K562 (cell line): ENCODE data around the gene MYADM. TPM values are rescaled to one million over a fixed set of nuclear protein-coding genes. Genes with fewer than 3 reads are reported as not detected.

Source experiments
- ATAC-seq: fragments of 200-7000 bp; cut with Tn5 transposase; 3 replicates; pipeline ENCODE4 v1.9.1; 2020; ENCODE audit warnings: moderate library complexity
- BruUV-seq: library from RNA; stranded (reverse); fragments of 400-500 nt; replicated peaks from 2 replicates; lab custom pipeline; 2021; lab: Mats Ljungman, UMichigan
- CTCF ChIA-PET: fragments of 300-600 bp; formaldehyde crosslinking; extraction: SDS; loops from one replicate; lab custom pipeline; 2021; ENCODE audit warnings: low intra/inter-chr PET ratio; lab: Yijun Ruan, JAX
- POLR2A ChIA-PET: fragments of 300-600, 350-650 bp; sonication (Branson Sonifier 250); formaldehyde crosslinking; extraction: SDS; loops from one replicate; lab custom pipeline; 2021; ENCODE audit warnings: antibody characterized with exemption, inconsistent platforms; lab: Yijun Ruan, JAX
- DNase-seq, 4 experiments: peaks; one replicate each; pipeline versions ENCODE4 v3.0.0 to v3.0.0-alpha.2; 2011 to 2018; ENCODE audit warnings: low spot score in 3 of 4, mixed read lengths in 3 of 4; ENCODE audit errors: extremely low read depth in 1 of 4
- FAIRE-seq: peaks from 2 replicates; lab custom pipeline; 2011; peaks lifted over from hg19 to GRCh38; lab: Jason Lieb, UNC
- H2AFZ ChIP-seq: 2 replicates; pipeline ENCODE4 v1.6.0; 2011; ENCODE audit warnings: low read depth, low read length, control low read depth, inconsistent platforms
- H3K27ac ChIP-seq: fragments of 200-600 bp; 3 replicates; pipeline ENCODE4 v1.8.0; 2011; ENCODE audit warnings: low read depth, mild to moderate bottlenecking, control low read depth, inconsistent platforms, low read length, moderate library complexity, mixed read lengths; ENCODE audit errors: extremely low read depth
- H3K27me3 ChIP-seq, 2 experiments: fragments of 300-600 bp in 1 of 2; 2 replicates in 1 of 2; 3 replicates in 1 of 2; pipeline versions ENCODE4 v1.6.0 to v1.8.0; 2011; ENCODE audit warnings: inconsistent platforms in 2 of 2, low read length in 2 of 2, mild to moderate bottlenecking in 1 of 2, mixed read lengths in 1 of 2, moderate library complexity in 1 of 2; ENCODE audit not compliant: control insufficient read depth in 2 of 2, insufficient read depth in 2 of 2
- H3K36me3 ChIP-seq: fragments of 300-600 bp; 3 replicates; pipeline ENCODE4 v1.8.0; 2011; ENCODE audit warnings: mild to moderate bottlenecking, low read length, inconsistent platforms; ENCODE audit not compliant: control insufficient read depth, insufficient read depth
- H3K4me1 ChIP-seq, 2 experiments: fragments of 200-600 bp in 1 of 2; replicated peaks in 1 of 2; 2 replicates in 1 of 2; 3 replicates in 1 of 2; pipeline versions ENCODE4 v1.5.1 to v1.8.0; 2011; ENCODE audit warnings: inconsistent platforms in 2 of 2, low read length in 2 of 2, mild to moderate bottlenecking in 1 of 2, mixed read lengths in 1 of 2, moderate library complexity in 1 of 2; ENCODE audit not compliant: control insufficient read depth in 2 of 2, insufficient read depth in 2 of 2
- H3K4me2 ChIP-seq: 2 replicates; pipeline ENCODE4 v1.6.1; 2011; ENCODE audit warnings: low read length, control low read depth, inconsistent platforms, mixed read lengths; ENCODE audit not compliant: insufficient read depth
- H3K4me3 ChIP-seq: fragments of 200-600 bp; sonication (generic), shearing (Covaris generic); 2 replicates; pipeline ENCODE4 v1.5.1; 2016; ENCODE audit warnings: control low read depth, inconsistent platforms
- H3K79me2 ChIP-seq: fragments of 200-600 bp; 3 replicates; pipeline ENCODE4 v1.8.0; 2011; ENCODE audit warnings: low read length, inconsistent platforms; ENCODE audit not compliant: control insufficient read depth, insufficient read depth
- H3K9ac ChIP-seq, 2 experiments: 2 replicates each; pipeline versions ENCODE4 v1.6.0 to v1.6.1; 2011; ENCODE audit warnings: low read depth in 2 of 2, low read length in 2 of 2, control low read depth in 1 of 2, inconsistent platforms in 1 of 2, mild to moderate bottlenecking in 1 of 2, mixed read lengths in 1 of 2; ENCODE audit not compliant: insufficient read depth in 1 of 2
- H3K9me1 ChIP-seq: one replicate; pipeline ENCODE4 v1.6.0; 2011; ENCODE audit warnings: inconsistent platforms, mild to moderate bottlenecking, low read length, moderate library complexity; ENCODE audit not compliant: control insufficient read depth, insufficient read depth
- H3K9me3 ChIP-seq: replicated peaks from 2 replicates; pipeline ENCODE4 v1.5.1; 2011; ENCODE audit warnings: low read depth, low read length, inconsistent platforms; ENCODE audit not compliant: control insufficient read depth, insufficient read depth
- H4K20me1 ChIP-seq: replicated peaks from 2 replicates; pipeline ENCODE4 v1.6.1; 2011; ENCODE audit warnings: low read length, inconsistent platforms, mixed read lengths; ENCODE audit not compliant: control insufficient read depth, insufficient read depth
- CBX2 ChIP-seq: fragments of 200-600 bp; sonication (generic); IDR thresholded peaks from one replicate; pipeline ENCODE4 v1.6.1; 2012; ENCODE audit warnings: mild to moderate bottlenecking, low read length, inconsistent platforms; ENCODE audit not compliant: insufficient read depth, poor library complexity, severe bottlenecking
- COPS2 ChIP-seq: fragments of 450-650 bp; conservative IDR thresholded peaks from 2 replicates; pipeline ENCODE4 v1.6.1; 2016; ENCODE audit warnings: mild to moderate bottlenecking, moderate library complexity
- FOXA3 ChIP-seq, 2 experiments: fragments of 450-650 bp in 1 of 2; sonication (generic) in 1 of 2; formaldehyde crosslinking; IDR thresholded peaks in 1 of 2; conservative IDR thresholded peaks in 1 of 2; 2 replicates each; pipeline versions ENCODE4 v1.4.0 to v1.8.0; 2020 to 2022; ENCODE audit warnings: mild to moderate bottlenecking in 2 of 2, missing genetic modification reagents in 1 of 2
- NFYB ChIP-seq: IDR thresholded peaks from 2 replicates; pipeline ENCODE4 v1.6.1; 2011; ENCODE audit warnings: mild to moderate bottlenecking, moderate library complexity; ENCODE audit not compliant: insufficient read length; ENCODE audit errors: extremely low read depth
- RFX5 ChIP-seq: IDR thresholded peaks from 2 replicates; pipeline ENCODE4 v1.6.1; 2011; ENCODE audit warnings: low read depth, mild to moderate bottlenecking, improper control_type of control experiment, low read length
- SETDB1 ChIP-seq: IDR thresholded peaks from one replicate; pipeline ENCODE4 v1.6.1; 2012; ENCODE audit warnings: low read length, control low read depth, inconsistent platforms
- SNRNP70 ChIP-seq: fragments of 200-400 bp; formaldehyde crosslinking; optimal IDR thresholded peaks from 2 replicates; pipeline ENCODE3; 2017; ENCODE audit warnings: low read depth, low read length
- TAF7 ChIP-seq: fragments of 450-650 bp; IDR thresholded peaks from 2 replicates; pipeline ENCODE4 v1.6.1; 2016; ENCODE audit warnings: missing genetic modification characterization, missing compliant biosample characterization
- THRB ChIP-seq: fragments of 450-650 bp; formaldehyde crosslinking; conservative IDR thresholded peaks from 2 replicates; pipeline ENCODE4 v1.4.0; 2022; ENCODE audit warnings: mild to moderate bottlenecking, missing genetic modification characterization
- ZBTB34 ChIP-seq: fragments of 250-450 bp; sonication (Bioruptor Pico); IDR thresholded peaks from 2 replicates; pipeline ENCODE4 v1.8.0; 2021; ENCODE audit warnings: mild to moderate bottlenecking, moderate library complexity
- ZNF140 ChIP-seq: fragments of 250-450 bp; sonication (Bioruptor Pico); IDR thresholded peaks from 2 replicates; pipeline ENCODE4 v1.8.0; 2021; ENCODE audit warnings: moderate library complexity, mild to moderate bottlenecking, inconsistent platforms
- ZNF174 ChIP-seq: fragments of 250-450 bp; sonication (Bioruptor Pico); IDR thresholded peaks from 2 replicates; pipeline ENCODE4 v1.4.0; 2020; ENCODE audit warnings: mild to moderate bottlenecking
- WGBS: fragments of 100-300 bp; shearing (Covaris generic); methylation state at CpG from one replicate; pipeline ENCODE4 v1.1.6; 2016; ENCODE audit warnings: low coverage, mixed read lengths; ENCODE audit not compliant: insufficient coverage; ENCODE audit errors: missing lambda C conversion rate; 5-methylcytosine and 5-hydroxymethylcytosine counted together
- in situ Hi-C: fragments of 300-500 bp; cut with MboI; formaldehyde crosslinking; loops from 4 replicates; pipeline ENCODE4 v1.15.0; 2018; ENCODE audit warnings: inconsistent platforms, mixed read lengths
- intact Hi-C: fragments of 100-400 bp; cut with micrococcal nuclease; formaldehyde crosslinking; loops from 2 replicates; pipeline ENCODE4 v1.14.2; 2022
- polyA plus RNA-seq, 8 experiments: library from polyadenylated mRNA; depleted of rRNA in 4 of 8; stranded (reverse) in 5 of 8; unstranded in 3 of 8; fragments of >200 nt; fragmentation: Nextera tagmentation in 2 of 8; fragmentation: Illumina TruSeq in 1 of 8; extraction: Ambion mirVana in 2 of 8; extraction: Trizol in 1 of 8; gene quantifications; 2 replicates each; pipeline versions ENCODE4 v1.2.1 to v1.2.3, GENCODE V29; 2011 to 2014; ENCODE audit warnings: inconsistent platforms in 1 of 8, missing spikeins in 1 of 8
- total RNA-seq, 7 experiments: library from RNA; depleted of rRNA in 6 of 7; stranded (reverse); fragments of >200 nt in 6 of 7; fragmentation: Illumina TruSeq in 2 of 7; extraction: Trizol in 2 of 7; gene quantifications; 2 replicates each; pipeline versions ENCODE4 v1.2.1 to v1.2.3, GENCODE V29; 2011 to 2021; ENCODE audit warnings: low replicate concordance in 1 of 7

Gene MYADM
- total and polyA plus RNA-seq, 9 of the 15 experiments (the other 6 are each of a cell fraction or from before 2014, with no cell fraction given), result 4.5 to 70.3 (median 14.4) TPM

GRCh38 chr19:53910170-53910518 lies 42.5 kb downstream of the MYADM start:
- CTCF ChIA-PET, result no interaction called here
- peaks cover 13 to 51% of the 10 kb centered on the region in 2 experiments; a peak in 3 of 5 replicates for H3K27me3 ChIP-seq
- in situ Hi-C loops (no loop called here), intact Hi-C loops (loop anchor here (10.0 kb wide), 1 partner anchor 55 kb away; no protein-coding TSS in a partner anchor)
- no peak overlapping the region for H2AFZ ChIP-seq
- under 1% methylated on average over 10 of the region's 13 CpGs for WGBS
- H4K20me1 ChIP-seq, result peaks cover 10% of the 10 kb centered on the region
- H3K9me3 ChIP-seq, result no peaks in the 10 kb centered on the region
- FAIRE-seq (no peak), ATAC-seq (no peak), DNase-seq (no peak)
- POLR2A ChIA-PET, result no interaction called here
- no peak overlapping the region for H3K4me2 ChIP-seq
- no peak overlapping the region for H3K9ac ChIP-seq
- no peaks in the 10 kb centered on the region for H3K79me2 ChIP-seq
- H3K4me1 ChIP-seq, result peaks cover 0 to 27% of the 10 kb centered on the region in 2 experiments; a peak in 2 of 5 replicates
- no peak for TF ChIP-seq NFYB
- no peak for TF ChIP-seq RFX5
- no peak for TF ChIP-seq THRB (CRISPR knock-in tag)
- TF ChIP-seq ZNF140 (CRISPR knock-in tag), result no peak
- no peak for TF ChIP-seq ZBTB34 (CRISPR knock-in tag)
- no peak for TF ChIP-seq SNRNP70
- TF ChIP-seq COPS2, result no peak
- no peak for TF ChIP-seq CBX2
- no peak for TF ChIP-seq ZNF174 (CRISPR knock-in tag)
- no peak for TF ChIP-seq SETDB1
- TF ChIP-seq FOXA3 (CRISPR knock-in tag; conservative IDR thresholded peaks at IDR 0.05 in 1 of 2, IDR thresholded peaks at IDR 0.05 in 1 of 2), result no peak
- no peak for TF ChIP-seq TAF7 (tag)
- peaks cover 3% of the 10 kb centered on the region for H3K9me1 ChIP-seq
- BruUV-seq, result no TSS peak
- no peak overlapping the region for H3K4me3 ChIP-seq
- no peaks in the 10 kb centered on the region for H3K36me3 ChIP-seq
- no peak overlapping the region for H3K27ac ChIP-seq
